HepG2 (cell line): Measurements from ENCODE around the gene TAT. TPM values are rescaled to one million over a fixed set of nuclear protein-coding genes. Genes with fewer than 3 reads are reported as not detected.

Experiments
- ATAC-seq: fragments of 200-7000 bp; cut with Tn5 transposase; 3 replicates; pipeline ENCODE4 v1.9.1; 2020; ENCODE audit warnings: mild to moderate bottlenecking, moderate library complexity
- Bru-seq: library from RNA; stranded (reverse); fragments of 400-500 nt; gene quantifications from one replicate; lab custom pipeline; 2021; lab: Mats Ljungman, UMichigan
- BruChase-seq, 2 experiments: library from RNA; stranded (reverse); fragments of 400-500 nt; gene quantifications; one replicate each; lab custom pipeline; 2021; lab: Mats Ljungman, UMichigan
- BruUV-seq: library from RNA; stranded (reverse); fragments of 400-500 nt; replicated peaks from 2 replicates; lab custom pipeline; 2021; lab: Mats Ljungman, UMichigan
- CTCF ChIA-PET: fragments of 300-600 bp; formaldehyde crosslinking; extraction: SDS; loops from one replicate; lab custom pipeline; 2021; ENCODE audit warnings: low total read pairs, inconsistent platforms, low intra/inter-chr PET ratio; lab: Yijun Ruan, JAX
- POLR2A ChIA-PET: fragments of 350-600 bp; sonication (Branson Sonifier 250); formaldehyde crosslinking; loops from one replicate; lab custom pipeline; 2020; ENCODE audit warnings: antibody characterized with exemption, inconsistent platforms; lab: Yijun Ruan, JAX
- DNase-seq: peaks from one replicate; pipeline ENCODE4 v3.0.0-alpha.2; 2015; ENCODE audit warnings: low spot score
- FAIRE-seq: peaks from 3 replicates; lab custom pipeline; 2011; peaks lifted over from hg19 to GRCh38; lab: Jason Lieb, UNC
- H2AFZ ChIP-seq: one replicate; pipeline ENCODE4 v1.6.1; 2011; ENCODE audit warnings: low read length, inconsistent platforms
- H3K27ac ChIP-seq: fragments of 300-600 bp; 3 replicates; pipeline ENCODE4 v1.8.0; 2011; ENCODE audit warnings: mixed run types, mild to moderate bottlenecking, mixed read lengths, low read length, inconsistent platforms; ENCODE audit not compliant: insufficient read depth; ENCODE audit errors: extremely low read length
- H3K27me3 ChIP-seq, 2 experiments: fragments of 200-600 bp in 1 of 2; 2 replicates in 1 of 2; 3 replicates in 1 of 2; pipeline versions ENCODE4 v1.6.0 to v1.8.0; 2011; ENCODE audit warnings: low read length in 2 of 2, mild to moderate bottlenecking in 2 of 2, moderate library complexity in 2 of 2, inconsistent platforms in 1 of 2; ENCODE audit not compliant: insufficient read depth in 2 of 2, control insufficient read depth in 1 of 2
- H3K36me3 ChIP-seq, 2 experiments: fragments of 200-600 bp in 1 of 2; replicated peaks in 1 of 2; 2 replicates in 1 of 2; 3 replicates in 1 of 2; pipeline versions ENCODE4 v1.5.1 to v1.8.0; 2011; ENCODE audit warnings: low read length in 2 of 2, inconsistent platforms in 1 of 2; ENCODE audit not compliant: insufficient read depth in 2 of 2, control insufficient read depth in 1 of 2
- H3K4me1 ChIP-seq: 2 replicates; pipeline ENCODE4 v1.5.1; 2012; ENCODE audit warnings: low read length, inconsistent platforms; ENCODE audit not compliant: insufficient read depth
- H3K4me2 ChIP-seq: 2 replicates; pipeline ENCODE4 v1.6.0; 2011; ENCODE audit warnings: low read depth, low read length, inconsistent platforms
- H3K4me3 ChIP-seq, 3 experiments: fragments of 200-600 bp in 1 of 3; sonication (generic), shearing (Covaris generic) in 1 of 3; replicated peaks in 1 of 3; 2 replicates each; pipeline ENCODE4 v1.5.1; 2011 to 2016; ENCODE audit warnings: low read length in 3 of 3, inconsistent platforms in 2 of 3, low read depth in 2 of 3, mild to moderate bottlenecking in 2 of 3, control low read depth in 1 of 3, mixed read lengths in 1 of 3; ENCODE audit not compliant: insufficient read depth in 1 of 3
- H3K79me2 ChIP-seq: one replicate; pipeline ENCODE4 v1.6.1; 2011; ENCODE audit warnings: low read length, inconsistent platforms; ENCODE audit not compliant: insufficient read depth
- H3K9ac ChIP-seq: 2 replicates; pipeline ENCODE4 v1.6.0; 2011; ENCODE audit warnings: mild to moderate bottlenecking, low read depth, low read length, inconsistent platforms; ENCODE audit not compliant: insufficient read depth
- H3K9me3 ChIP-seq: 2 replicates; pipeline ENCODE4 v1.5.1; 2012; ENCODE audit warnings: mild to moderate bottlenecking, low read length
- H4K20me1 ChIP-seq: 2 replicates; pipeline ENCODE4 v1.6.0; 2011; ENCODE audit warnings: inconsistent platforms, mild to moderate bottlenecking, low read length, moderate library complexity; ENCODE audit not compliant: insufficient read depth
- CERS6 ChIP-seq: sonication (generic); formaldehyde crosslinking; IDR thresholded peaks from 2 replicates; pipeline ENCODE4 v1.5.0; 2020; ENCODE audit warnings: missing genetic modification reagents
- GATAD2A ChIP-seq: IDR thresholded peaks from 2 replicates; pipeline ENCODE4 v1.6.1; 2016
- SRF ChIP-seq: IDR thresholded peaks from 2 replicates; pipeline ENCODE4 v1.6.1; 2011; ENCODE audit warnings: mild to moderate bottlenecking, low read depth, low read length, moderate library complexity
- ZNF652 ChIP-seq: IDR thresholded peaks from 2 replicates; pipeline ENCODE4 v1.6.1; 2016; ENCODE audit warnings: low read depth, borderline replicate concordance
- WGBS: methylation state at CpG from one replicate; pipeline ENCODE4 v1.1.6; 2017; ENCODE audit warnings: low lambda C conversion rate; 5-methylcytosine and 5-hydroxymethylcytosine counted together
- in situ Hi-C: cut with HindIII; loops from 2 replicates; pipeline ENCODE4 v1.10.0; 2017; ENCODE audit warnings: low pct_unique_long_range_greater_than_20kb; ENCODE audit not compliant: extremely low pct_ligation_motif_present
- intact Hi-C: fragments of 100-400 bp; cut with micrococcal nuclease; formaldehyde crosslinking; loops from one replicate; pipeline ENCODE4 v1.10.0; 2022; ENCODE audit not compliant: unreplicated experiment
- long read RNA-seq, 2 experiments: library from RNA in 1 of 2; library from polyadenylated mRNA in 1 of 2; stranded (forward) in 1 of 2; unstranded in 1 of 2; transcript quantifications; one replicate each; pipeline ENCODE4 v2.0.0, GENCODE V29; 2019 to 2022
- polyA minus RNA-seq, 3 experiments: library from RNA; depleted of rRNA, polyadenylated mRNA; stranded (reverse); fragments of >200 nt; gene quantifications; 2 replicates each; pipeline ENCODE4 v1.2.3, GENCODE V29; 2011; ENCODE audit warnings: low replicate concordance in 1 of 3
- polyA plus RNA-seq, 8 experiments: library from polyadenylated mRNA; depleted of rRNA in 3 of 8; stranded (reverse) in 7 of 8; unstranded in 1 of 8; fragments of >200 nt; fragmentation: Illumina TruSeq in 4 of 8; extraction: Trizol in 4 of 8; gene quantifications; 2 replicates each; pipeline versions ENCODE4 v1.2.1 to v1.2.3, GENCODE V29; 2011 to 2016; ENCODE audit warnings: low read depth in 4 of 8, missing spikeins in 1 of 8, mixed read lengths in 1 of 8; ENCODE audit not compliant: insufficient read depth in 1 of 8
- total RNA-seq, 5 experiments: library from RNA; depleted of rRNA; stranded (reverse); fragments of >200 nt; fragmentation: Illumina TruSeq; extraction: Trizol; gene quantifications; 2 replicates each; pipeline ENCODE4 v1.2.3, GENCODE V29; 2016; ENCODE audit warnings: low read depth in 1 of 5

Gene TAT
- 1.6 and 2.2 TPM in 2 replicates for total RNA-seq (2016; rRNA removed; fragmentation: Illumina TruSeq; extraction: Trizol)
- total RNA-seq (2016; cell fraction: cytosol; rRNA removed; fragmentation: Illumina TruSeq; extraction: Trizol; ENCODE audit: low read depth), result 0.44 and 0.51 TPM in 2 replicates
- 2.0 and 2.3 TPM in 2 replicates for total RNA-seq (2016; cell fraction: insoluble cytoplasmic fraction; rRNA removed; fragmentation: Illumina TruSeq; extraction: Trizol)
- 0.83 and 1.1 TPM in 2 replicates for total RNA-seq (2016; cell fraction: membrane; rRNA removed; fragmentation: Illumina TruSeq; extraction: Trizol)
- total RNA-seq (2016; cell fraction: nucleus; rRNA removed; fragmentation: Illumina TruSeq; extraction: Trizol), result 1.4 and 2.1 TPM in 2 replicates
- 5.8 and 6.5 TPM in 2 replicates for polyA plus RNA-seq (2011; rRNA removed)
- 5.1 and 6.4 TPM in 2 replicates for polyA plus RNA-seq (2011; cell fraction: cytosol; rRNA removed)
- 3.5 and 4.3 TPM in 2 replicates for polyA plus RNA-seq (2011; cell fraction: nucleus; rRNA removed)
- polyA plus RNA-seq (2012), result 6.1 TPM in 2 replicates
- 0.08 and 0.17 TPM in 2 replicates for polyA plus RNA-seq (2016; cell fraction: cytosol; fragmentation: Illumina TruSeq; extraction: Trizol; ENCODE audit: low read depth)
- 2.8 and 3.4 TPM in 2 replicates for polyA plus RNA-seq (2016; cell fraction: insoluble cytoplasmic fraction; fragmentation: Illumina TruSeq; extraction: Trizol; ENCODE audit: low read depth)
- 0.38 and 0.55 TPM in 2 replicates for polyA plus RNA-seq (2016; cell fraction: membrane; fragmentation: Illumina TruSeq; extraction: Trizol; ENCODE audit: low read depth)
- 1.9 and 2.0 TPM in 2 replicates for polyA plus RNA-seq (2016; cell fraction: nucleus; fragmentation: Illumina TruSeq; extraction: Trizol; ENCODE audit: insufficient read depth, low read depth)
- 9.0 TPM in 1 of 2 replicates, not detected in the other for polyA minus RNA-seq (2011; rRNA and poly(A)+ RNA removed; ENCODE audit: low replicate concordance)
- 3.4 and 3.8 TPM in 2 replicates for polyA minus RNA-seq (2011; cell fraction: cytosol; rRNA and poly(A)+ RNA removed)
- polyA minus RNA-seq (2011; cell fraction: nucleus; rRNA and poly(A)+ RNA removed), result 7.1 and 9.9 TPM in 2 replicates
- percentile 47 among the genes with signal in this experiment for Bru-seq, nascent RNA
- percentile 65 among the genes with signal in this experiment for BruChase-seq, experiment 1, labeled RNA remaining after a 6-hour chase
- percentile 51 among the genes with signal in this experiment for BruChase-seq, experiment 2, labeled RNA remaining after a 2-hour chase
- long read RNA-seq, experiment 1, partial matches to known transcripts, result 9 of 10 reads
- long read RNA-seq, experiment 1, other reads (novel, unspliced or antisense), result 1 of 10 reads
- long read RNA-seq, experiment 2, partial matches to known transcripts, result 6 of 13 reads
- long read RNA-seq, experiment 2, other reads (novel, unspliced or antisense), result 7 of 13 reads

GRCh38 chr16:71576971-71577370 is at the start of gene TAT:
TAT (minus strand) TSS chr16:71577092; CDS start chr16:71576415, 677 bp downstream.
- DNase-seq (peak; percentile 23), ATAC-seq (no peak), FAIRE-seq (no peak)
- TF ChIP-seq SRF, result peak; percentile 62
- no peak for TF ChIP-seq CERS6 (CRISPR knock-in tag)
- peak; percentile 74; the same call in 1 of the 2 replicates for TF ChIP-seq ZNF652
- TF ChIP-seq GATAD2A (CRISPR knock-in tag), result 0 out of 2 replicates have a peak, but pooled peaks have one; percentile 9
- Histone ChIP-seq H4K20me1 (no peaks in the 10 kb centered on the region), H3K79me2 (no peaks in the 10 kb centered on the region), H3K27me3 (no peaks in the 10 kb centered on the region), H3K4me2 (no peak within 1 kb of the TSS), H3K9me3 (no peaks in the 10 kb centered on the region), H2AFZ (peak within 1 kb of the TSS; percentile 43), H3K4me1 (peaks cover 82% of the 10 kb centered on the region), H3K9ac (no peak within 1 kb of the TSS), H3K36me3 (no peaks in the 10 kb centered on the region), H3K27ac (no peak within 1 kb of the TSS), H3K4me3 (no peak within 1 kb of the TSS)
- BruUV-seq, result no TSS peak
- in situ Hi-C loops, result no loop called here
- ChIA-PET CTCF (no interaction called here), POLR2A (interaction anchor here (1.2 to 2.4 kb wide), 3 partner anchors 8 to 17 kb away, joined by 6 to 17 read pairs (median 9); no protein-coding TSS in a partner anchor)
- 53% methylated on average over 3 of the region's 3 CpGs for WGBS
- intact Hi-C loops, result no loop called here
